Islet of Langerhans (tissue), 1 donor: Measurements from ENCODE around the gene PRKX.
"Not testable (repeated sequence)": the region's sequence is repeated elsewhere in the genome, so short reads cannot be mapped to it uniquely, and the experiment has no call there.

Source experiments
- FAIRE-seq: peaks from one replicate; lab custom pipeline; 2011; peaks lifted over from hg19 to GRCh38; lab: Jason Lieb, UNC

PRKX gene

DNA sequence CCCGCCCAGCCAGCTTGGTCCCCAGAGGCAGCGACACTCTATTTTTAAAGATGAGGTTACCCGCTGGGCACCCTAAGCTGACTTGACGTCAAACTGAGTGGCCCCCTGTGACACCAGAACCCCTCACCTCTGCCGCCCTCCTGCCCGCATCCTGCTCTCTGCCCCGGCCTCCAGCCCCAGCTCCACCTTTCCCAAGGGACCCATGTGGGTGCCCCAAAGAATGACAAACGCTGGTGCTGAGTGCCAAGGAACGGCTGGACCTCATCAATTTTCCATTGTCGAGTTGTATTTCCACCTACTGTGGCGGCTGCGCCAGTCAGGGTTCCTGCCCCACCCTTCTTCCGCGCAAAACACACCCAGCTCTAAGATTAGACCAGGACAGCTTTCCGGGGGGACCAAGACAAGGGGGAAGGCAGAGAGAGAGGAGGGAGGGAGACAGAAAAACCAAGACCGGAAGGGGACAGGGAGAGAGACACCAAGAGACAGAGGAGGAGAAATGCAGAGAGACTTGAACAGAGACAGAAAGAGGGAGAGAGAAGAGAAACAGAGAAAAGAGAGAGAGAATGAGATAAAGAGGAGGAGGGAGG is 2.0 kb downstream of the PRKX start:
- FAIRE-seq = no peak

- not testable (repeated sequence) for FAIRE-seq
These were observed 5.7 kb downstream of the PRKX start for GRCh38 chrX:3707673-3708274.

GRCh38 chrX:3706481-3706880 is 7.0 kb downstream of the PRKX start:
- FAIRE-seq = no peak

DNA sequence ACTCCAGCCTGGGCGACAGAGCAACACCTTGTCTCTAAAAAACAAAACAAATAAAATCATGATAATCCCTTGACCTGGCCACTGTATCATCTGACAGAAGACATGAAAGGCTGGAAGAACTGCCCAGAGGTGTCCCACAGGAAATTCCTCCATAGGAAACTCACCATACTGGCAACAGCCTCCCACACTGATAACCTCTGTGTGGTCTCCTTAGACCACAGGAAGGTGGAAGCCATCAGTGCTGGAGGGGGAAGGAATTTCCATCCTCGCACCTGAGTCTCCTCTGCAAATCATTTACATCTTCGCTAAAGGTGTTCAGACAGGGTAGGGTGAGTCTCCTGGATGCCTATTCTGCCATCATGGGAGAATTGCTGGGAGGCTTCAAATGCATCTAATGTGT is 10.2 kb downstream of the PRKX start:
- not testable (repeated sequence) for FAIRE-seq

DNA sequence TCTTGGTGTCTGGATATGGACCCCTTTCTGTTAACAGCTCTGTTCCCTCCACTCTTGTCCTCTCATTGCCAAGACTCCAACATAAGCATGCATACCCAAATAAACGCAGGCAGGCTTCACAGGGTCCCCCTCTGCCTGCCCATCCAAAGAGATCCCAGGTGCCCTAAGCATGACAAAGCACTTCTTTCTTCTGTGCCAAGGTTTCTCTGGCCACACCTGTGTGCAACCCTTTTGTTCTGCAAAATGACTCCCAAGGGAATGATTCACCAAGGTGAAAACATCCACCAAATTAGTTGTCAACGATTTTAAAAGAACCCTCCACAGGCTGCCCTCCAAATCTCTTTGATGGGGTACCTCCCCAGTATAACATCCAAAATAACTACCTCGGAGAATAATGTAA is 11.4 kb downstream of the PRKX start:
- not testable (repeated sequence) for FAIRE-seq

GRCh38 chrX:3701445-3701928 is 12.0 kb downstream of the PRKX start:
- FAIRE-seq = not testable (repeated sequence)

DNA sequence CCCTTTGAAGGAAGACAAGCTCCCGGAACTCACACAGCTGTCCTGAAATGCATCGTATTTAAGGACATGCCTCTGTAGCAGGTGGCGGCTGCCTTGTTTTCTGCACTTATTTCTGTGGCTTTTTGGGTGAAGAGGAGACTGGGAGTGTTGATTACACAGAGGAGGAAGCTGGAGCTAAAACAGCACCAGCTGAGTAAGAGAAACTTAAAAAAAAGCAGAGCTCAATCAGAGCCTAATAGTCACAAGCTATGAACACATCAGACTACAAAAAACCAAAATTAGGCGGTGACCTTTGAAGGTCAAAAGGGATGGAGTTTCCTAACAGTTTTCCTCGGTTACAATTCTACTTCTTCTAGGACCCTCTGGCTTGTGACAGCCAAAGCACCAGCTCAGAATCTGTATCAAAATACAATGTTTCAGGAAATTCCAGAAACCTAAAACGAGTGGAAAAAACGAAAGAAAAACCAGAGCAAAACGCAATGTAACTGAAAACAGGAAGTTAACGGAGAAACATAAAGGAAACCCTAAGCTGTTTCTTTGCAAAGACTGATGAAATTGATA is 13.5 kb downstream of the PRKX start:
- FAIRE-seq = no peak

- FAIRE-seq = no peak
These were observed 15.7 kb downstream of the PRKX start for GRCh38 chrX:3697701-3698279.

- no peak for FAIRE-seq
These were observed 16.2 kb downstream of the PRKX start for GRCh38 chrX:3697220-3697684.

DNA sequence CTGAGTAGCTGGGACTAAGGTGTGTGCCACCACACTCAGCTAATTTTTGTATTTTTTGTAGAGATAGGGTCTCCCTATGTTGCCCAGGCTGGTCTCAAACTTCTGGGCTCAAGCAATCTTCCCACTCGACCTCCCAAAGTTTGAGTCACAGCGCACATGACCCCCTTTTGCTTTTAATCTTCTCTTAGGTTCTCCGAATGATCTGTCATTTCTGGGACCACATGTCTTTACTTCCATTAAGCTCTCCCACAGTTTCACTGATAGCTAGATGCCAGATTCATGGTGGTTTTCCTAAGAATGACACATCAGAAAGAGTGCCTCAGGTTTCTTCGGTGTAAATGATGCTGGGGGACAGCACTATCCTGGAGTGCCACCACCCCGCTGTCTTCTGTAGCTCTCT is 17.9 kb downstream of the PRKX start:
- FAIRE-seq = no peak

DNA sequence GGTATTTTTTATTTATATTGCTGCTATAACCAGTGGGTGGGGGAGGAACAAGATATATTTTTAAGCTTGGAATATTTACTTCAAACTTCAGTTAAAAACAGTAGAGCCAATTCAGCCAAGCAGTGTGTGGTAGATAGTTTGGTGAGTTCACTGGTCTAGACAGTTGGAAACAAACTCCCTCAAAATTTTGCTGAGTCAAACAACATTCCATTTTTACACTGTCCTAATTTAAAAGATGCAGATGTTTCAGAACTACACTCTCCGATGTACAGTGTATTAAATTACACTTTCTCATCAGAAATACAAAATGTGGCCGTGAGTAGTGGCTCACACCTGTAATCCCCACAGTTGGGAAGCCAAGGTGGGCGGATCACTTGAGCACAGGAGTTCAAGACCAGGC is 23.3 kb downstream of the PRKX start:
- no peak for FAIRE-seq

GRCh38 chrX:3683236-3683635 is 30.2 kb downstream of the PRKX start:
- FAIRE-seq = not testable (repeated sequence)

DNA sequence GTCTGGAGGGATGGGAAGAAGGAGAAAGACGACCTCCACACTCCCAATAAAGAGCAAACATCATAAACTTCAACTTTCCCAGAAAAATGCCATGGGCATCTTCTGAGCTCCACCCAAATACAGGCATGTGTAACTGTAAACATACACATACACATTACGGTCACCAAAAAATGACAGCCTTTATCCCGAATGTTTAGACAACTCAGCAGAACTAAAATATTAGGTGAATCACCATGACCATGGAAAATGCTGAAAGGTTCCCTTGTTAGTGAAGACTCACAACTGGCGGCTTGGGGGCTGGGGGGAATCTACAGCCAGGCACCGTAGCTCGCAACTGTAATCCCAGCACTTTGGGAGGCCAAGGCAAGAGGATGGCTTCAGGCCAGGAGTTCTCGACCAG is 33.0 kb downstream of the PRKX start:
- no peak for FAIRE-seq

- no peak for FAIRE-seq
These were observed 33.8 kb downstream of the PRKX start for GRCh38 chrX:3679669-3680068.

- FAIRE-seq = no peak
These were observed 35.1 kb downstream of the PRKX start for GRCh38 chrX:3678328-3678727.

- FAIRE-seq = no peak
These were observed 38.6 kb downstream of the PRKX start for GRCh38 chrX:3674881-3675280.

DNA sequence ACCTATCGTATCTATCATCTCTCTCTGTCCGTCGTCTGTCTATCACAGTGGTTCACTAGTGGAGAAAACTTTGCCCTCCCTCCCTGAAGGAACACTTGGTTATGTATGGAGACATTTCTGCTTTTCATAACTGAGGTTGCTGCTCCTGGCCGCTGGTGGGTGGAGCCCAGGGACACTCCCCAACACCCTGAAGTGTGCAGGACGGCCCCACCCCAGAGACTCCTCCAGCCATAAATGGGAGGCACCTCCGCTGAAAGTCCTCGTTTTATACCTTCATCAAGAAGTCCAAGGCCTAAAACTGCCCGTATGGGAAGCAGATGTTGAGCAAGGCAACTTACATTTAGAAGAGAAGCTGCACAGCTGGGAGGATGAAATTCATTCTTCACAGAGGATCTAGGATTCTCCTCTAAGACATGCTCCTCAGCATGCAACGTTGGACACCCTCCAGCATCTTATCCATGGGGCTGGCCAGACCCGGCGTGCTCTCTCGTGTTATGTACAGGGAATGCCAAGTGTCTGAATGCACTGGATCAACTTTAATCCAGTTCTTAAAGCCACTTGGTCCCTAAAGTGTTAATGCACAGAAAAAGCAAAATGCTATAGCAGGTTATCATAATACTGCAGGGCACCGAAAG is 43.5 kb downstream of the PRKX start:
- no peak for FAIRE-seq

- FAIRE-seq = no peak
These were observed 46.5 kb downstream of the PRKX start for GRCh38 chrX:3666975-3667374.

DNA sequence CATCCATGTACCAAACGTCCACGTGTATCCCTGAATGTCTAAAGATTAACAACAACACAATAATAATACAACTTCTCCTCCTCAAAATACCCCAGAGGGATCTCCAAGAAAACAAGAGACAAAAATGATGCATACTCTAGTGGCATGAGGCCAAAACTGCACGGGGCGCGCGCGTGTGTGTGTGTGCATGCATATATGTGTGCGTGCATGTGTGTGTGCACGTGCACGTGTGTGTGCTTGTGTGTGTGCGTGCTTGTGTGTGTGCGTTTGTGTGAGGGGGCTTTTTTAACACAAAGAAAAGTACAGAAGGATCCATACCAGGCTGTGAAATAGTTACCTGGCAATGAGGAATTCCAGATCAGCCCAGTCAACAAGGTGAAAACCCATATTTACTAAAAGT is 48.5 kb downstream of the PRKX start:
- FAIRE-seq = no peak

- not testable (repeated sequence) for FAIRE-seq
These were observed 49.7 kb downstream of the PRKX start for GRCh38 chrX:3663576-3664250.

DNA sequence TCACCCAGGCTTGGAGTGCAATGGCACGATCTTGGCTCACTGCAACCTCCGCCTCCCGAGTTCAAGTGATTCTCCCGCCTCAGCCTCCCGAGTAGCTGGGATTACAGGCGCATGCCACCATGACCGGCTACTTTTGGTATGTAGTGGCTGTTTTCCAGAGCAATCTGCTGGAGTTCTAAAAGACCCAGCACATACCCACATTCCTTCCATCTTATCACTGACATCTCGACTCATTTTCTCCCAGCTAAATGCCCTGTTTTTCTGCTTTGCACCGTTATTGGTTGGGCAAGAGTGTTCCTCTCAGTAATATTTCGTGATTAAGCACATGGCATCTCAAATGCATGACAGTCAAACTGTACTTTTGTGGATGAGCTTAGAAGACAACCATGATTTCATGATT is 53.7 kb downstream of the PRKX start:
- no peak for FAIRE-seq

DNA sequence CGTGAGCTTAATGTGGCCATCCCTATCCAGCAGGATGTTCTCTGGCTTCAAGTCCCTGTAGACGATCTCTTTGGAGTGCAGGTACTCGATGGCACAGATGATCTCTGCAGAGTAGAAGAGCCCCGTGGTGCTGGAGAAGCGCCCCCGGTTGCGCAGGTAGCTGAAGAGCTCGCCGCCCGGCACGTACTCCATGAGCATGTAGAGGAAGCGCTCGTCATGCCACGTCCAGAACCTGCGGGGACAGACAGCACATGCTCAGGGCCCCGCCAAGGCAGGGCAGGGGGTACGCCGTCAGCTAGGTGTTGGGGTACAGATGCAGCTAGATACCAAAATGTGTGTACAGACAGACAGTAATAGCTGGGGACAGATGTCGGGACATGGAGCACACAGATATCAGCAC is 58.3 kb downstream of the PRKX start:
- no peak for FAIRE-seq
